Measurements from ENCODE around the gene STK35.

DNA sequence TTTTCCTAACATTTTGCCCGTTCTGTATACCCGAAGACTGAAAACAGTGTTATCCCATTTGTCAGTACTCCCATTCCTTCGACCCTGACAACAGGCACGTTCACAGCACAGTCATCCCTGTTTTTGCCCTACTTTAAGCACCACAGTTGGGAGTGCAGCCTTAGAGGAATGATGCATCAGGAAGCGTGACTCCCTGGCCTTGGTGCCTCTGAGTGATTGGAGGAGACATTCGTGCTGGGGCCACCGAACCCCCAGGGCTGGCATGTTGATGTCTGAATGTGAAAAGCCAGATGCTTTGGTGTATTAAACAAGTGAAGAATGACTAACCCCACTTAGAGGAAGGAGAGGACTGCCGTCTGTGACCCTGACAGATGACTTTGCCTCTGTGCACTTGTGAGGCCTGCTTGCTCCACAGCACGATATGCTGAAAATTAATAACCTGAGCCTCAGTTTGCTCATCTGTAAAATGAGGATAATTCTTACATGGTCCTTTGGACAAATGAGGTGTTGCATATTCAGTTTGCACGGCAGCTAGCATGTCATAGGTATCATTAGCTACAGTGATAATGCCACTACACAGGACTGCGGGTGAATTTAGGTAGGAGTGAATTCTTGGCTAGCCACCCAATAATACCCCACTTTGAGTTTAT, 36.0 kb downstream of the STK35 start:
- TF ChIP-seq, protein P1, sequence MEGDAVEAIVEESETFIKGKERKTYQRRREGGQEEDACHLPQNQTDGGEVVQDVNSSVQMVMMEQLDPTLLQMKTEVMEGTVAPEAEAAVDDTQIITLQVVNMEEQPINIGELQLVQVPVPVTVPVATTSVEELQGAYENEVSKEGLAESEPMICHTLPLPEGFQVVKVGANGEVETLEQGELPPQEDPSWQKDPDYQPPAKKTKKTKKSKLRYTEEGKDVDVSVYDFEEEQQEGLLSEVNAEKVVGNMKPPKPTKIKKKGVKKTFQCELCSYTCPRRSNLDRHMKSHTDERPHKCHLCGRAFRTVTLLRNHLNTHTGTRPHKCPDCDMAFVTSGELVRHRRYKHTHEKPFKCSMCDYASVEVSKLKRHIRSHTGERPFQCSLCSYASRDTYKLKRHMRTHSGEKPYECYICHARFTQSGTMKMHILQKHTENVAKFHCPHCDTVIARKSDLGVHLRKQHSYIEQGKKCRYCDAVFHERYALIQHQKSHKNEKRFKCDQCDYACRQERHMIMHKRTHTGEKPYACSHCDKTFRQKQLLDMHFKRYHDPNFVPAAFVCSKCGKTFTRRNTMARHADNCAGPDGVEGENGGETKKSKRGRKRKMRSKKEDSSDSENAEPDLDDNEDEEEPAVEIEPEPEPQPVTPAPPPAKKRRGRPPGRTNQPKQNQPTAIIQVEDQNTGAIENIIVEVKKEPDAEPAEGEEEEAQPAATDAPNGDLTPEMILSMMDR (IDR thresholded peaks at IDR 0.05), result no peak
- no peak for TF ChIP-seq POLR2A (IDR thresholded peaks at IDR 0.05)

Measured in tibial nerve (tissue), 3 donors.